ENCODE results near the gene PALM. TPM values are rescaled to one million over a fixed set of nuclear protein-coding genes. Genes with fewer than 3 reads are reported as not detected.
"Not testable (repeated sequence)": the region's sequence is repeated elsewhere in the genome, so short reads cannot be mapped to it uniquely, and the experiment has no call there.

Gene PALM
- total RNA-seq, 1 donor from 2014 or later, result 42.0 TPM

DNA sequence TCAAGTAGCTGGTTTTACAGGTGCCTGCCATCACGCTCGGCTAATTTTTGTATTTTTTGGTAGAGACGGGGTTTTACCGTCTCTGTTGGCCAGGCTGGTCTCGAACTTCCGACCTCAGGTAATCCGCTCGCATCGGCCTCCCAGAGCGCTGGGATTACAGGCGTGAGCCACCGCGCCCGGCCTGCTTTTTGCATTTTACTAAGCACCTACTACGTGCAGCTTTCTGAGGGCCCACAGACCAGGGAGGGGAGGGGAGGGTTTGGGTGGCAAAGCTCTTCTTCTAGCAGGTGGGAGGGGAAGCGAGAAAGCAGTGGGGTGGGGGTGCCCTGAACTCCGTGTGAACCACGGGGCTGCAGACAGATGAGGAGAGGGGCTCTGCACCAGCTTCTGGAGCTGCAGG, 15.0 kb downstream of the PALM start:
- Mint-ChIP-seq H3K4me1 (ENCODE audit: unreplicated experiment) (peaks cover 4% of the 10 kb centered on the region), H3K27ac (ENCODE audit: unreplicated experiment) (no peak overlapping the region), H3K27me3 (ENCODE audit: unreplicated experiment) (peaks cover 3% of the 10 kb centered on the region), H3K9me3 (ENCODE audit: unreplicated experiment) (no peaks in the 10 kb centered on the region), H3K36me3 (ENCODE audit: low read depth, unreplicated experiment) (peaks cover 4% of the 10 kb centered on the region), H3K4me3 (ENCODE audit: unreplicated experiment) (no peak overlapping the region)
- DNase-seq (ENCODE audit: low spot score), result no peak
- no peak for TF ChIP-seq CTCF (IDR thresholded peaks at IDR 0.05; ENCODE audit: unreplicated experiment)

- no peak for TF ChIP-seq CTCF (IDR thresholded peaks at IDR 0.05; ENCODE audit: unreplicated experiment)
- Mint-ChIP-seq H3K4me1 (ENCODE audit: unreplicated experiment) (peaks cover 4% of the 10 kb centered on the region), H3K36me3 (ENCODE audit: low read depth, unreplicated experiment) (peaks cover 8% of the 10 kb centered on the region), H3K27ac (ENCODE audit: unreplicated experiment) (no peak overlapping the region), H3K27me3 (ENCODE audit: unreplicated experiment) (peaks cover 3% of the 10 kb centered on the region), H3K4me3 (ENCODE audit: unreplicated experiment) (no peak overlapping the region), H3K9me3 (ENCODE audit: unreplicated experiment) (no peaks in the 10 kb centered on the region)
- DNase-seq (ENCODE audit: low spot score), result no peak
These were observed 16.8 kb downstream of the PALM start for GRCh38 chr19:725461-726089.

GRCh38 chr19:726993-727956, 18.5 kb downstream of the PALM start:
- no peak for TF ChIP-seq CTCF (IDR thresholded peaks at IDR 0.05; ENCODE audit: unreplicated experiment)
- peak overlapping the region; percentile 81 for H3K4me3 Mint-ChIP-seq (ENCODE audit: unreplicated experiment)
- H3K27me3 Mint-ChIP-seq (ENCODE audit: unreplicated experiment), result peaks cover 3% of the 10 kb centered on the region
- peaks cover 8% of the 10 kb centered on the region for H3K36me3 Mint-ChIP-seq (ENCODE audit: low read depth, unreplicated experiment)
- peak overlapping the region; percentile 42 for H3K27ac Mint-ChIP-seq (ENCODE audit: unreplicated experiment)
- H3K4me1 Mint-ChIP-seq (ENCODE audit: unreplicated experiment), result peaks cover 4% of the 10 kb centered on the region
- DNase-seq (ENCODE audit: low spot score), result no peak
- no peaks in the 10 kb centered on the region for H3K9me3 Mint-ChIP-seq (ENCODE audit: unreplicated experiment)

DNA sequence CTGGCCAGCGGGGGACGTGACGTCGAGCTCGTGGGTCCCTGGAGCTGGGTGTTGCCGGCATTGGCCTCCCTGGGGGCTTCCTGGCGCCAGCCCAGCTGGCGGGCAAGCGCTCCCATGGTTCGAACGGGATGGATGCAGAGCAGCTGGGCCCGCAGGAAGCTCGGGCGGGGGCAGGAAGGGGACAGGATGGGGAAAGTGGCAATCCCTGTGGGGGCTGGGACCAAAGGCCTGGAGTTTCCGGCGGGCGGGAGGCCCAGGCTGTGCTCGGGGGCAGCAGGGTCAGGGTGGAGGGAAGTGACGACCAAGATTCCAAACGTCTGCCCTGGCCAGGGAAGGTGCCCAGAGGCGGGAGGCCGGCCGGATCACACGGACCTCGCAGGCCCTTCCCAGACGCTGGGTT, 19.3 kb downstream of the PALM start:
- no peak overlapping the region for H3K4me3 Mint-ChIP-seq (ENCODE audit: unreplicated experiment)
- H3K27ac Mint-ChIP-seq (ENCODE audit: unreplicated experiment), result no peak overlapping the region
- DNase-seq (ENCODE audit: low spot score), result peak; percentile 73
- peaks cover 4% of the 10 kb centered on the region for H3K27me3 Mint-ChIP-seq (ENCODE audit: unreplicated experiment)
- no peaks in the 10 kb centered on the region for H3K9me3 Mint-ChIP-seq (ENCODE audit: unreplicated experiment)
- no peak for TF ChIP-seq CTCF (IDR thresholded peaks at IDR 0.05; ENCODE audit: unreplicated experiment)
- H3K4me1 Mint-ChIP-seq (ENCODE audit: unreplicated experiment), result peaks cover 4% of the 10 kb centered on the region
- peaks cover 8% of the 10 kb centered on the region for H3K36me3 Mint-ChIP-seq (ENCODE audit: low read depth, unreplicated experiment)

DNA sequence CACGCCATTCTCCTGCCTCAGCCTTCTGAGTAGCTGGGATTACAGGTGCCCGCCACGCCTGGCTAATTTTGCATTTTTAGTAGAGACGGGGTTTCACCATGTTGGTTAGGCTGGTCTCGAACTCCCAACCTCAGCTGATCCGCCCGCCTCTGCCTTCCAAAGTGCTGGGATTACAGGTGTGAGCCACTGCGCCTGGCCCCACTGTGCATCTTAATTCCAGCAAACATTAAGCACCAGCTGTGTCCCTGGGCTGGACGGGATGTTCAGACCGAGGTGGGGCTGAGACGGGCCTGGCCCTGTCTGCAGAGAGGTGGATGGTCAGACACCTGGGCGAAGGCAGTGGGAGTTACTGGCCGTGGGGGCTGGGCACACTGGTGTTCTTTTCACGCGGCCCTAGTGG, 20.8 kb downstream of the PALM start:
- H3K4me1 Mint-ChIP-seq (ENCODE audit: unreplicated experiment); DNase-seq (ENCODE audit: low spot score); H3K27ac Mint-ChIP-seq (ENCODE audit: unreplicated experiment); H3K36me3 Mint-ChIP-seq (ENCODE audit: low read depth, unreplicated experiment); H3K9me3 Mint-ChIP-seq (ENCODE audit: unreplicated experiment); H3K4me3 Mint-ChIP-seq (ENCODE audit: unreplicated experiment); H3K27me3 Mint-ChIP-seq (ENCODE audit: unreplicated experiment): not testable (repeated sequence)

Data from endothelial cell (in vitro differentiated cells).